Fibroblast of pulmonary artery (primary cell): ENCODE measurements around the gene NTM.

ENCODE experiments used
- DNase-seq: peaks from one replicate; pipeline ENCODE4 v3.0.0-alpha.2; 2010; ENCODE audit warnings: low read depth
- H3K4me3 ChIP-seq: replicated peaks from 2 replicates; pipeline ENCODE4 v1.5.1; 2011; ENCODE audit warnings: low read depth, mild to moderate bottlenecking, control low read depth, low read length, moderate library complexity
- TF ChIP-seq, protein P1 (sequence below): IDR thresholded peaks from 2 replicates; pipeline ENCODE4 v1.5.1; 2011; ENCODE audit warnings: mild to moderate bottlenecking, control low read depth, low read length, inconsistent platforms; ENCODE audit errors: missing control alignments

NTM gene

DNA sequence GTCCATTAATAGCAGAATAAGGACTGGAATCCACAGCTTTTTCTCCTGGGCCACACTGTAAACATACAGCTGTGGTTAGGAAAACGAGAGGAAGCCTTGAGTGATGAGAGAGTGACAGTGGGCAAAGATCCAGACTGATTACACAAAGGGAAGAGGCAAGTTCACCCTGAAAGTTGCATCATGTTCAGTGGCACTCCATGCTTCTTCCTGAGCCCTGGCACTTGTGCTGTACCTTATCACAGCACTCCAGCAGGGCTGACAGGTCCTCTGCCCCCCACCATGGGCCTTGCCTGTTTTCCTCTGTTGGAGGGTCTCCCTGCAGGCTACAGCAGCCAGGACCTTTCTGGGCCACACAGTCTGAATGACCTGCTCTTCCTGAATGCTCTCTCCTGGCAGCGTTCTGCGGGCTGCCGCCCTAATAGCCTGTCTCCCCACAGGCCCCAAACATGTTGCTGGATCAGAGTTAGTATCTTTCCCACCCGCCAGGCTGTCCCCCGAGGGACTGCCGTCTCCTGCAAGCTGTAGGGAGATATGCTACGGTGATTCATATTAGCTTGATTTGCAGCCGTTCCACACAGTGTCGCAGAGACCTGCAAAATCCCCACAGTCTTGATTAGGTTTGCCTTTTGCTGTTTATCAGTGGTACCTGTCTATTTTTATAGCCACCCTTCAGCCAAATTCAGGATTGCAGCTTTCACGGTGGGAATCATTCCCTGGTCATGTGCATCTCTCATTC lies 60.2 kb downstream of the NTM start:
- TF ChIP-seq, protein P1, sequence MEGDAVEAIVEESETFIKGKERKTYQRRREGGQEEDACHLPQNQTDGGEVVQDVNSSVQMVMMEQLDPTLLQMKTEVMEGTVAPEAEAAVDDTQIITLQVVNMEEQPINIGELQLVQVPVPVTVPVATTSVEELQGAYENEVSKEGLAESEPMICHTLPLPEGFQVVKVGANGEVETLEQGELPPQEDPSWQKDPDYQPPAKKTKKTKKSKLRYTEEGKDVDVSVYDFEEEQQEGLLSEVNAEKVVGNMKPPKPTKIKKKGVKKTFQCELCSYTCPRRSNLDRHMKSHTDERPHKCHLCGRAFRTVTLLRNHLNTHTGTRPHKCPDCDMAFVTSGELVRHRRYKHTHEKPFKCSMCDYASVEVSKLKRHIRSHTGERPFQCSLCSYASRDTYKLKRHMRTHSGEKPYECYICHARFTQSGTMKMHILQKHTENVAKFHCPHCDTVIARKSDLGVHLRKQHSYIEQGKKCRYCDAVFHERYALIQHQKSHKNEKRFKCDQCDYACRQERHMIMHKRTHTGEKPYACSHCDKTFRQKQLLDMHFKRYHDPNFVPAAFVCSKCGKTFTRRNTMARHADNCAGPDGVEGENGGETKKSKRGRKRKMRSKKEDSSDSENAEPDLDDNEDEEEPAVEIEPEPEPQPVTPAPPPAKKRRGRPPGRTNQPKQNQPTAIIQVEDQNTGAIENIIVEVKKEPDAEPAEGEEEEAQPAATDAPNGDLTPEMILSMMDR: no peak
- no peak for DNase-seq
- H3K4me3 ChIP-seq: no peak overlapping the region

DNA sequence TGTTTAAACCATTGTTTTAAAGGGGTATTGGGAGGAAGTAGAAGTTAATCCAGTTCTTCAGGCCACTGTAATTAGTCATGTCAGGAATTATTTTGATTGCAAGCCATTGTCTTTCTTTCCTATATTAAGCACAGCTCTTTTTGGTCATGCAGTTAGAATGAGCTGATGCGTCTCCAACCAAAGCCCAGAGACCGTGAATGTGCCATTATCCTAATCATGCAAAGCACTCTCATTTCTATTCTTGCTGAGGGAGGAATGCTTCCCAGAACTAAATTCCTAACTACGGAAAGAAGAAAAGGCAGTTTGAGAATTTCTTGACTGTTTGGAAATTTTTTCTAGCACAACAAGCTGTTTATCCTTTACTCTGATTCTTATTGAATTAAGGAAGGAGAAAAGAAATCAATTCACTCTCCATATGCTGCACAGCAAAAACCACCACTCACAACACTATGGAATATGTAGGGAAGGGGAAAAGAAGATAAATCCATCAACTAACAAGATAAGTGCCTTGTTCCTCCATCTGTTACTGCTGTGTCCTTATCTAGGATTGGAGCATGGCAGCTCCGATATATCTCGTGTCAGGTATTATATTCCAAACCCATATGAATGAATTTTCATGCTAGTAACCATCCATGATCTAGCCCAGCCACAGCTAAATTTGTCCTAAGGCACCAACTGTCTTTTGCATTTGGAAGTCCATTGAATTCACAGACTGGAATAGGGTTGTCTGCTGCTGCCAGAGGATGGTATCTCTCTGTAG lies 70.8 kb downstream of the NTM start:
- no peak overlapping the region for H3K4me3 ChIP-seq
- DNase-seq: no peak
- TF ChIP-seq, protein P1: no peak

DNA sequence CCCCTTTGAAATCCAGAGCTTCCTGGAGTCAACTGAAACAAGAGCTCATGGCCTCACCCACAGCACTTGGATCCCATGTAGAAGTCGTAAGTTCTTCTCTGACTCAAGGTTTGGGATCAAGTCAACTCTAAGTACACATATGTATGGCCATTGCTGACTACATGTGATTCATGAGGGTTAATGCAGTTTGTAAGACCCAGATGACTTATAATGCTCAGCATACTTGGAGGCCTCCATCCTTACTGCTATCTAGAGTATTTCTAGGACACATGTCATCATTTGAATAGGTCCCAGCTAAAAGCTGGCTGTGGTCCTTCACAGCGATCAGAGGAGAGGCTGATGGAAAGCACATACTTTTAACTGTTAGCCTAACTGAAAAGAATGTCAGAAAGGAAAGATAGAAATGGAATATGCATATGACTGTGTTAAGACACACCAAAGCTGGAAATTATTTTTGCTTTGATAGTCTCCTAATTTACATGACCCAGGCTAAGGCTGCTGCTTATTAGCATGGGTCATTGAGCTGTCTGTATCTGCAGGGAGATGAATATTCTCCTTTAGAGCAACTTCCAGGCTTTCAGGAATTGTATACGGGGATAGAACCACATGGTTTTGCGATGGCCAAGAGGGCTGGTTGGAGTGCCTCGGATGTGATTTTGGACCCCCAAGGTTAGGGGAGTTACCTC lies 76.3 kb downstream of the NTM start:
- no peak for DNase-seq
- TF ChIP-seq, protein P1: no peak
- no peak overlapping the region for H3K4me3 ChIP-seq

DNA sequence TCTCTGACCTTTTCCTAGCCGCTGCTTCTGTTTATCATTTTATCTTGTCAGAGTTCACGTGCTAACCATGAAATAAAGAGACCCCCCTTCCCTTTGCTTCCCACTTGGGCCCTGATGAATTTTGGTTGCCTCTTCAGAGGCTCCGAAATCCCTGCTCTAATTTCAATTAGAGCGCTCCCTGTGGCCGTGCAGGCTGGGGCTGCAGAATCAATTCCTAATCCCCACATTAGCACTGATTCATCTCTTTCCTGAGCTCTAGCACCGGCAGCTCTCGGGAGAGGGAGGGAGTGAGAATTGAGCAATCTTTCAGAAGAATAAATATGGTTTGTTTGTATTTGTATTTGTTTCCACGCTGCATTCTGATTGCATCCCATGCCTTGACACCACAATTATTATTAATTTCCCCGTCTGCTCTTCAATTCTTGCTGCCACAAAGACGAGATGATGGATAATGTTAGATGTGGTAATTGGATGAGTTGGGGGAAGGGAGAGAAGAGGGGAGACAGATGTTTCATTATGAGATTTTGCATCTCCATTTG lies 76.9 kb downstream of the NTM start:
- TF ChIP-seq, protein P1: no peak
- no peak for DNase-seq
- no peak overlapping the region for H3K4me3 ChIP-seq

DNA sequence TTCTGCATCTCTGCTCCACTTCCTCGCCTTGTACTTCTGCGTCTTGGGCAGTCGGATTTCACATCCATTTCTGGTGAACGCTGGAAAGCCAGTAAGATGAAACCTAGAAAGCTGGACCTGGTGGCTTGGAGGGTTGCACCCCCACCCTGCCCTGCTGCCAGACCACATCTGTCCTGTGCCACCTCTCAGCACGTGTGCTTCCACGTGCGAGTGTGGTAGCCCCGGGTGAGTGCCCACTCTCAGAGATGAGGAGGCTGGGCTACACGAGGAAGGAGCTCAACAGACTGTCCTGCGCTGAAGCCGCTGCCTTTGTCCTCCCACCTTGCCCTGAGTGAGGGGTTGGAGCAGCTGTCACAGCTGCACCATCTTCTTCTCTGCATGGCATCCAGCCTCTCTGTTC lies 77.5 kb downstream of the NTM start:
- TF ChIP-seq, protein P1: no peak
- DNase-seq: no peak
- H3K4me3 ChIP-seq: no peak overlapping the region

DNA sequence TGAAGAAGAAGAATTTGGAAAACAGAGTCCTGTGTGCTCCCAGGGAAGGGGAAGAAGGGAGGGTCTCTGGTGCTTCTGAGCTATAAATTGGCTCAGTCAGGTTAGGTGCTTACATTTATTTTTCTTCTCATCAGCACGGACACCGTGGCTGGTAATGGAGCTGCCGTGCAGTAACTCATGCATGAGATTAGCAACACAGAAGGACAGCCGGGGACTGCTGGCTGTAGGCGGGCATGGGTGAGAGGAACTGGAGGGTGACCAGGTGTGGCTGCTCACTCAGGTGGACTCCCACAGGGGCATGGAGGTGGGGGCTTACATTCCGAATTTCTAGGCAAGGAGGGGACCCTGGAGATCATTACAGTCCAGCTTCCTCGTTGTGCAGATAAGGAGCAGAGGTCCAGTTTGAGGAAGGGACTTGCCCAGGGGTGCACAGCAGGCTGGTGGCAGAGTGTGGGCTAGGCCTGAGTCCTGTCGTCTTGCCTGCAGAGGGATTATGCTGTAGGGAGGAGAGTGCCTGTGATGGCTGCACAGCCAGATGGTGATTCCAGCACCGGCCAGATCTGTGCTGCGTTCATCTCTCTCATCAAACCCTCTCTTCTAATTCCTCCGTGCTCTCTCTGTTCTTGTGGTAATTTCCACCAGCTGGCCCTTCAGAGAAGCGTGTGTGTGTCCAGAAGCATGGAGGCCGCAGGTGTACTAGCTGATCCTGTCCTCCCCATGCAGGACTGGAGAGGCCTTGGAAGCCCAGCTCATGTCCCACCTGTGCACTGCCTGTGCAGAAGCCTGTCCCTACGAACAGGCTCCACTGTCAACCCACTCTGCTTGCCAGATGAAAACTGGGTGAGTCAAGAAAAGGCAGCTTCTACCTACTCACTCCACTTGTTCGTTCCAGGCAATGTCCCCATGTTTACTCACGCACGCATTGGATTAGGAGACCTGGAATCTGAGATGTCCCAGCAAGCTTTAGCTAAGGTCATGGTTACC lies 78.9 kb downstream of the NTM start:
- H3K4me3 ChIP-seq: no peak overlapping the region
- DNase-seq: no peak
- TF ChIP-seq, protein P1: no peak
